ENCODE measurements around the gene KRTAP5-6.

DNA sequence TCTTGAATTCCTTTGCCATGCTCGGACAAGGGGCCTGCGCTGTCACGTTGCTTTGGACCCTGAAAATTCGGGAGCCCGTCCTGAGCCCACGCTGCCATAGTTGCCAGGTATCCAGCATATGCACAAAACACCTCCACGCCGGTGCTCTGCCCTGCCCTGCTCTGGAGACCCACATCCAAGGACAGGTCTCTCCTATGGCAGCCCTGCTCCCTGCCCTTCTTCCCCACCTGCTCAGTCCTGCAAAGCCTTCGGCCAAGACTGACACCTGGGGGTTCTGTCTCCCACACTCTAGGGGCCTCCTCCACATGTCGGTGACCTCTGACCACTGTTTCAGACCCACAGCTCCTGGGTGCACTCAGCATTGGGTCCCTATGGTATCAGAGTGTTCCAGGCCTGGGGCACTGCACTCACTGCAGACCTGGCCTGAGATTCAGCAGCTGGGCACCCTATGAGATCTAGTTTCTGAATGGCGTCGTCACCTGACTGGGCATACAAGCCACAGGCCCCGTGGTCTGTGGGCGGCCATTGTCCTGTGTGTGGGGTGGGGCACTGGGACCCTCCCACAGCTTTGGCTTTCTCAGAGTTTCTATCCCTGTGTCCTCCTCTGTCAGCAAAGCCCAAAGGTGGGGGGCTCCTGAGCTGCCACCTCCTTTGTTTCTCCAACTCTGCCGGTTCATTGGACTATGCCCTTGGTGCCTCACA, 2.0 kb upstream of the KRTAP5-6 start:
- TF ChIP-seq, protein P1, sequence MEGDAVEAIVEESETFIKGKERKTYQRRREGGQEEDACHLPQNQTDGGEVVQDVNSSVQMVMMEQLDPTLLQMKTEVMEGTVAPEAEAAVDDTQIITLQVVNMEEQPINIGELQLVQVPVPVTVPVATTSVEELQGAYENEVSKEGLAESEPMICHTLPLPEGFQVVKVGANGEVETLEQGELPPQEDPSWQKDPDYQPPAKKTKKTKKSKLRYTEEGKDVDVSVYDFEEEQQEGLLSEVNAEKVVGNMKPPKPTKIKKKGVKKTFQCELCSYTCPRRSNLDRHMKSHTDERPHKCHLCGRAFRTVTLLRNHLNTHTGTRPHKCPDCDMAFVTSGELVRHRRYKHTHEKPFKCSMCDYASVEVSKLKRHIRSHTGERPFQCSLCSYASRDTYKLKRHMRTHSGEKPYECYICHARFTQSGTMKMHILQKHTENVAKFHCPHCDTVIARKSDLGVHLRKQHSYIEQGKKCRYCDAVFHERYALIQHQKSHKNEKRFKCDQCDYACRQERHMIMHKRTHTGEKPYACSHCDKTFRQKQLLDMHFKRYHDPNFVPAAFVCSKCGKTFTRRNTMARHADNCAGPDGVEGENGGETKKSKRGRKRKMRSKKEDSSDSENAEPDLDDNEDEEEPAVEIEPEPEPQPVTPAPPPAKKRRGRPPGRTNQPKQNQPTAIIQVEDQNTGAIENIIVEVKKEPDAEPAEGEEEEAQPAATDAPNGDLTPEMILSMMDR (IDR thresholded peaks at IDR 0.05): no peak
- no peak for TF ChIP-seq POLR2A (IDR thresholded peaks at IDR 0.05)

All from body of pancreas (tissue), 4 donors.